HG03460 (cell line): ENCODE data around the gene CADM4.

Experiments used
- ATAC-seq: cut with Tn5 transposase; IDR thresholded peaks from one replicate; pipeline ENCODE4 v1.9.1; 2021; ENCODE audit not compliant: unreplicated experiment

Gene CADM4

GRCh38 chr19:43634872-43635560 is 4.6 kb downstream of the CADM4 start:
- no peak for ATAC-seq

- no peak for ATAC-seq
Observed at GRCh38 chr19:43634506-43634871, 5.2 kb downstream of the CADM4 start.

GRCh38 chr19:43634068-43634467 is 5.6 kb downstream of the CADM4 start:
- ATAC-seq, result no peak

GRCh38 chr19:43633520-43633919 is 6.1 kb downstream of the CADM4 start:
- ATAC-seq, result no peak

- ATAC-seq, result no peak
Observed at GRCh38 chr19:43631491-43631890, 8.2 kb downstream of the CADM4 start.

GRCh38 chr19:43628646-43629326 is 10.9 kb downstream of the CADM4 start:
- ATAC-seq, result no peak

GRCh38 chr19:43626838-43627237 is 12.8 kb downstream of the CADM4 start:
- no peak for ATAC-seq

GRCh38 chr19:43625918-43626579 is 13.6 kb downstream of the CADM4 start:
- no peak for ATAC-seq

GRCh38 chr19:43624933-43625332 is 14.7 kb downstream of the CADM4 start:
- no peak for ATAC-seq

GRCh38 chr19:43623889-43624670 is 15.6 kb downstream of the CADM4 start:
- no peak for ATAC-seq

GRCh38 chr19:43622956-43623355 is 16.7 kb downstream of the CADM4 start:
- no peak for ATAC-seq

- no peak for ATAC-seq
Observed at GRCh38 chr19:43622070-43622469, 17.6 kb downstream of the CADM4 start.

GRCh38 chr19:43620061-43621001 is 19.3 kb downstream of the CADM4 start:
- ATAC-seq, result no peak

- ATAC-seq, result peak; percentile 72
Observed at GRCh38 chr19:43619262-43620060, 20.2 kb downstream of the CADM4 start, which contains the start of gene ZNF428. ZNF428 (minus strand) TSS chr19:43619629; CDS start chr19:43614304, 5,325 bp downstream.

- ATAC-seq, result peak; percentile 27
Observed at GRCh38 chr19:43618921-43619261, 20.8 kb downstream of the CADM4 start.

- ATAC-seq, result no peak
Observed at GRCh38 chr19:43616954-43617353, 22.7 kb downstream of the CADM4 start.

- no peak for ATAC-seq
Observed at GRCh38 chr19:43616306-43616705, 23.3 kb downstream of the CADM4 start.

- ATAC-seq, result no peak
Observed at GRCh38 chr19:43612374-43612773, 27.3 kb downstream of the CADM4 start.

GRCh38 chr19:43611788-43612187 is 27.9 kb downstream of the CADM4 start, which contains the start of gene SRRM5:
SRRM5 (plus strand) TSS chr19:43612088; CDS start chr19:43612122, 34 bp downstream.
- ATAC-seq, result no peak
